ENCODE measurements around the gene CACHD1.

GRCh38 chr1:64532646-64533045, 62.7 kb downstream of the CACHD1 start:
- TF ChIP-seq, protein P1, sequence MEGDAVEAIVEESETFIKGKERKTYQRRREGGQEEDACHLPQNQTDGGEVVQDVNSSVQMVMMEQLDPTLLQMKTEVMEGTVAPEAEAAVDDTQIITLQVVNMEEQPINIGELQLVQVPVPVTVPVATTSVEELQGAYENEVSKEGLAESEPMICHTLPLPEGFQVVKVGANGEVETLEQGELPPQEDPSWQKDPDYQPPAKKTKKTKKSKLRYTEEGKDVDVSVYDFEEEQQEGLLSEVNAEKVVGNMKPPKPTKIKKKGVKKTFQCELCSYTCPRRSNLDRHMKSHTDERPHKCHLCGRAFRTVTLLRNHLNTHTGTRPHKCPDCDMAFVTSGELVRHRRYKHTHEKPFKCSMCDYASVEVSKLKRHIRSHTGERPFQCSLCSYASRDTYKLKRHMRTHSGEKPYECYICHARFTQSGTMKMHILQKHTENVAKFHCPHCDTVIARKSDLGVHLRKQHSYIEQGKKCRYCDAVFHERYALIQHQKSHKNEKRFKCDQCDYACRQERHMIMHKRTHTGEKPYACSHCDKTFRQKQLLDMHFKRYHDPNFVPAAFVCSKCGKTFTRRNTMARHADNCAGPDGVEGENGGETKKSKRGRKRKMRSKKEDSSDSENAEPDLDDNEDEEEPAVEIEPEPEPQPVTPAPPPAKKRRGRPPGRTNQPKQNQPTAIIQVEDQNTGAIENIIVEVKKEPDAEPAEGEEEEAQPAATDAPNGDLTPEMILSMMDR (IDR thresholded peaks at IDR 0.05; ENCODE audit: poor library complexity, severe bottlenecking), result no peak
- TF ChIP-seq EP300 (conservative IDR thresholded peaks at IDR 0.05; ENCODE audit: poor library complexity, severe bottlenecking) (no peak), POLR2AphosphoS5 (IDR thresholded peaks at IDR 0.05) (no peak), SMC3 (conservative IDR thresholded peaks at IDR 0.05; ENCODE audit: poor library complexity) (no peak), TAF1 (IDR thresholded peaks at IDR 0.05; ENCODE audit: low read depth) (no peak), EZH2 (IDR thresholded peaks at IDR 0.05; ENCODE audit: borderline replicate concordance, insufficient read depth, low read length, poor library complexity, severe bottlenecking) (no peak), RAD21 (conservative IDR thresholded peaks at IDR 0.05) (no peak), REST (IDR thresholded peaks at IDR 0.05; ENCODE audit: borderline replicate concordance) (no peak)

Data from neural cell (in vitro differentiated cells).